ENCODE measurements around the gene FBXO46.
"Not testable (repeated sequence)": the region's sequence is repeated elsewhere in the genome, so short reads cannot be mapped to it uniquely, and the experiment has no call there.

FBXO46 gene

GRCh38 chr19:45717983-45718650 is 12.6 kb downstream of the FBXO46 start:
- DNase-seq (ENCODE audit: low read depth): no peak

- peak; percentile 95 for DNase-seq (ENCODE audit: low read depth)
These were observed 13.3 kb downstream of the FBXO46 start for GRCh38 chr19:45717131-45717982.

- DNase-seq (ENCODE audit: low read depth): no peak
These were observed 14.2 kb downstream of the FBXO46 start for GRCh38 chr19:45716359-45717130.

- no peak for DNase-seq (ENCODE audit: low read depth)
These were observed 15.6 kb downstream of the FBXO46 start for GRCh38 chr19:45715139-45715538.

- no peak for DNase-seq (ENCODE audit: low read depth)
These were observed 17.6 kb downstream of the FBXO46 start for GRCh38 chr19:45713141-45713540.

GRCh38 chr19:45712699-45713067 is 18.0 kb downstream of the FBXO46 start:
- DNase-seq (ENCODE audit: low read depth): no peak

GRCh38 chr19:45711851-45712698 is 18.6 kb downstream of the FBXO46 start:
- DNase-seq (ENCODE audit: low read depth): no peak

- no peak for DNase-seq (ENCODE audit: low read depth)
These were observed 20.2 kb downstream of the FBXO46 start for GRCh38 chr19:45710356-45711130.

GRCh38 chr19:45705710-45706415 is 24.8 kb downstream of the FBXO46 start:
- no peak for DNase-seq (ENCODE audit: low read depth)

- DNase-seq (ENCODE audit: low read depth): no peak
These were observed 25.6 kb downstream of the FBXO46 start for GRCh38 chr19:45705115-45705514.

- no peak for DNase-seq (ENCODE audit: low read depth)
These were observed 29.0 kb downstream of the FBXO46 start for GRCh38 chr19:45701676-45702075.

GRCh38 chr19:45693106-45693788 is 37.4 kb downstream of the FBXO46 start:
- DNase-seq (ENCODE audit: low read depth): peak; percentile 66

GRCh38 chr19:45692187-45693105 is 38.2 kb downstream of the FBXO46 start, which contains the start of gene QPCTL:
QPCTL (plus strand) TSS chr19:45692666; CDS start chr19:45692704, 38 bp downstream.
- peak; percentile 94 for DNase-seq (ENCODE audit: low read depth)

GRCh38 chr19:45691516-45692186 is 39.0 kb downstream of the FBXO46 start, which contains the start of gene SNRPD2:
SNRPD2 (minus strand) TSS chr19:45691953; CDS start chr19:45691888, 65 bp downstream.
- DNase-seq (ENCODE audit: low read depth): peak; percentile 87

GRCh38 chr19:45687599-45687998 is 43.1 kb downstream of the FBXO46 start:
- DNase-seq (ENCODE audit: low read depth): no peak

- DNase-seq (ENCODE audit: low read depth): not testable (repeated sequence)
These were observed 45.7 kb downstream of the FBXO46 start for GRCh38 chr19:45685045-45685444.

GRCh38 chr19:45682908-45683307 is 47.8 kb downstream of the FBXO46 start:
- no peak for DNase-seq (ENCODE audit: low read depth)

GRCh38 chr19:45682117-45682516 is 48.6 kb downstream of the FBXO46 start:
- no peak for DNase-seq (ENCODE audit: low read depth)
